ENCODE results near the gene GPBP1. TPM values are rescaled to one million over a fixed set of nuclear protein-coding genes. Genes with fewer than 3 reads are reported as not detected.
A peak's percentile ranks its signal among the peaks of the same experiment; 100 is the strongest.

The GPBP1 gene
- polyA plus RNA-seq, 1 of the 3 experiments (the other 2 are of a cell fraction) = 11.4 TPM

GRCh38 chr5:57174128-57174889 lies 450 bp downstream of the GPBP1 start:
- H3K4me2 ChIP-seq = peak overlapping the region; percentile 85
- peak overlapping the region; percentile 83 to 89 for H3K4me3 ChIP-seq (ENCODE audit: low read depth in 2 of 2, low read length in 1 of 2)
- WGBS (ENCODE audit: low lambda C conversion rate) = 2% methylated on average over 45 of the region's 47 CpGs
- DNase-seq = no peak
- H3K9me2 ChIP-seq = no peaks in the 10 kb centered on the region
- H3K36me3 ChIP-seq (replicated peaks in 1 of 2; ENCODE audit: control insufficient read depth in 1 of 2, insufficient read depth in 2 of 2, low read length in 1 of 2) = peaks cover 4 to 19% of the 10 kb centered on the region in 2 experiments
- H2AFZ ChIP-seq (ENCODE audit: low read depth) = peak overlapping the region; percentile 81
- H3K4me1 ChIP-seq (ENCODE audit: control insufficient read depth in 1 of 2, insufficient read depth in 2 of 2, low read depth in 1 of 2, low read length in 1 of 2) = peaks cover 0 to 9% of the 10 kb centered on the region in 2 experiments; a peak in 2 of 4 replicates
- H3K9ac ChIP-seq = peak overlapping the region; percentile 98
- CTCF ChIA-PET = interaction anchor here (0.8 to 1.2 kb wide), 2 partner anchors 47 to 177 kb away, joined by 3 to 4 read pairs; no protein-coding TSS in a partner anchor
- H3K27me3 ChIP-seq (ENCODE audit: insufficient read depth) = no peaks in the 10 kb centered on the region
- peaks cover 11% of the 10 kb centered on the region for H3F3A ChIP-seq (replicated peaks; ENCODE audit: insufficient read depth)
- H3K27ac ChIP-seq (ENCODE audit: low read depth in 2 of 2, low read length in 1 of 2) = peak overlapping the region; percentile 89 to 98
- peaks cover 42% of the 10 kb centered on the region for H4K20me1 ChIP-seq (ENCODE audit: insufficient read depth)
- no peak for TF ChIP-seq ZBTB33 (IDR thresholded peaks at IDR 0.05; ENCODE audit: borderline replicate concordance, low read depth)
- TF ChIP-seq EZH2phosphoT487 (IDR thresholded peaks at IDR 0.05; ENCODE audit: borderline replicate concordance, low read depth) = no peak
- TF ChIP-seq FOXJ3 (CRISPR knock-in tag; IDR thresholded peaks at IDR 0.05) = 0 out of 2 replicates have a peak, but pooled peaks have one; percentile 17
- TF ChIP-seq MAX (IDR thresholded peaks at IDR 0.05; ENCODE audit: low read depth) = no peak
- peak; percentile 24; the same call in 1 of the 2 replicates for TF ChIP-seq YY1 (IDR thresholded peaks at IDR 0.05; ENCODE audit: low read depth)
- TF ChIP-seq MXI1 (IDR thresholded peaks at IDR 0.05; ENCODE audit: low read depth, low read length) = 0 out of 2 replicates have a peak, but pooled peaks have one; percentile 36
- no peak for TF ChIP-seq ELF1 (IDR thresholded peaks at IDR 0.05)
- no peaks in the 10 kb centered on the region for H3K9me3 ChIP-seq
- H3K79me2 ChIP-seq (ENCODE audit: insufficient read depth) = peaks cover 54% of the 10 kb centered on the region
- POLR2A ChIA-PET = interaction anchor here (1.0 kb wide), 1 partner anchor 265 kb away, joined by 5 read pairs; no protein-coding TSS in a partner anchor

DNA sequence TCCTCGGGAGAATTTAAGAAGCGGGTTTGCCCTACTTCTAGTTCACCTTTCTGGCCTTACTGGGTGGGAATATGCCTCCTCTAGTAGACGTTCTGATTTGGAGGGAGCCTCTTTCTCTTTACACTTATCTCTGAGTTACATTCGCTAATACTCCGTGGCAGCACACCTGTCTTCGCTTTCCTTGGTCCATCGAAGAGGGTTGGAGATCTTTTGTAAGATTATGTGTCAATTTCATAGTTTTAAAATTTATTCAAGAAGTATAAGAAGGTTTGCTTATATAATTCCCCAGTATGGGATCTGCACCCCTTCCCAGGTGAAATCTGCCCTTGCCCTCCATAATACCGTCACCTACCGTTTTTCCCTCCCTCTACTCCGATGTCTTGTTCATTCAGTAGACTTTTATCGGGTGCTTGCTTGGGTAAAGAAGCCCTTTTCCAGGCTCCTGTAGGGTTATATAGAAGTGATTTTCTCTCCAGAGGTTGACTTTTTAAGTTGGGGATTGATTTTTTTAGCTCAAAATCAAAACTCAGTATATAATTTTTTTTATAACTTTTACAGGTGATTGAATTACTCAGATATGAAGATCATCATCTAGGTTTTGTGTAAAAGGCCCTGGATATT lies 1.1 kb downstream of the GPBP1 start:
- peak; percentile 17 for DNase-seq
- H3K36me3 ChIP-seq (replicated peaks in 1 of 2; ENCODE audit: control insufficient read depth in 1 of 2, insufficient read depth in 2 of 2, low read length in 1 of 2) = peaks cover 4 to 22% of the 10 kb centered on the region in 2 experiments
- peak overlapping the region; percentile 89 to 98 for H3K27ac ChIP-seq (ENCODE audit: low read depth in 2 of 2, low read length in 1 of 2)
- POLR2A ChIA-PET = no interaction called here
- TF ChIP-seq NFIC (IDR thresholded peaks at IDR 0.05; ENCODE audit: borderline replicate concordance) (no peak), GABPA (IDR thresholded peaks at IDR 0.05; ENCODE audit: low read depth) (no peak)
- TF ChIP-seq, protein P1, sequence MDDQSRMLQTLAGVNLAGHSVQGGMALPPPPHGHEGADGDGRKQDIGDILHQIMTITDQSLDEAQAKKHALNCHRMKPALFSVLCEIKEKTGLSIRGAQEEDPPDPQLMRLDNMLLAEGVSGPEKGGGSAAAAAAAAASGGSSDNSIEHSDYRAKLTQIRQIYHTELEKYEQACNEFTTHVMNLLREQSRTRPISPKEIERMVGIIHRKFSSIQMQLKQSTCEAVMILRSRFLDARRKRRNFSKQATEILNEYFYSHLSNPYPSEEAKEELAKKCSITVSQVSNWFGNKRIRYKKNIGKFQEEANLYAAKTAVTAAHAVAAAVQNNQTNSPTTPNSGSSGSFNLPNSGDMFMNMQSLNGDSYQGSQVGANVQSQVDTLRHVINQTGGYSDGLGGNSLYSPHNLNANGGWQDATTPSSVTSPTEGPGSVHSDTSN (IDR thresholded peaks at IDR 0.05) = no peak
- no peaks in the 10 kb centered on the region for H3K9me2 ChIP-seq
- H3K4me1 ChIP-seq (ENCODE audit: control insufficient read depth in 1 of 2, insufficient read depth in 2 of 2, low read depth in 1 of 2, low read length in 1 of 2) = peaks cover 0 to 10% of the 10 kb centered on the region in 2 experiments; a peak in 2 of 4 replicates
- H3K9ac ChIP-seq = peak overlapping the region; percentile 98
- no peak overlapping the region for H2AFZ ChIP-seq (ENCODE audit: low read depth)
- WGBS (ENCODE audit: low lambda C conversion rate) = under 1% methylated on average over 11 of the region's 11 CpGs
- no peaks in the 10 kb centered on the region for H3K9me3 ChIP-seq
- H4K20me1 ChIP-seq (ENCODE audit: insufficient read depth) = peaks cover 49% of the 10 kb centered on the region
- H3K27me3 ChIP-seq (ENCODE audit: insufficient read depth) = no peaks in the 10 kb centered on the region
- H3K4me2 ChIP-seq = peak overlapping the region; percentile 85
- peaks cover 11% of the 10 kb centered on the region for H3F3A ChIP-seq (replicated peaks; ENCODE audit: insufficient read depth)
- peak overlapping the region; percentile 83 to 89 for H3K4me3 ChIP-seq (ENCODE audit: low read depth in 2 of 2, low read length in 1 of 2)
- peaks cover 61% of the 10 kb centered on the region for H3K79me2 ChIP-seq (ENCODE audit: insufficient read depth)
- CTCF ChIA-PET = interaction anchor here (0.6 to 1.7 kb wide), 2 partner anchors 33 to 905 kb away, joined by 3 to 7 read pairs; no protein-coding TSS in a partner anchor
